Effector CD8-positive, alpha-beta T cell (primary cell): ENCODE results near the gene KCND1.
"Not testable (repeated sequence)": the region's sequence is repeated elsewhere in the genome, so short reads cannot be mapped to it uniquely, and the experiment has no call there.

Experiments used
- DNase-seq: peaks from one replicate; lab custom pipeline; 2025; lab: John Stamatoyannopoulos, UW
- total RNA-seq, 4 experiments: gene quantifications; one replicate each; lab custom pipeline; 2026; lab: John Stamatoyannopoulos, UW

The KCND1 gene
- total RNA-seq, result 0.91 to 5.0 (median 2.4) reads per million in 4 experiments

DNA sequence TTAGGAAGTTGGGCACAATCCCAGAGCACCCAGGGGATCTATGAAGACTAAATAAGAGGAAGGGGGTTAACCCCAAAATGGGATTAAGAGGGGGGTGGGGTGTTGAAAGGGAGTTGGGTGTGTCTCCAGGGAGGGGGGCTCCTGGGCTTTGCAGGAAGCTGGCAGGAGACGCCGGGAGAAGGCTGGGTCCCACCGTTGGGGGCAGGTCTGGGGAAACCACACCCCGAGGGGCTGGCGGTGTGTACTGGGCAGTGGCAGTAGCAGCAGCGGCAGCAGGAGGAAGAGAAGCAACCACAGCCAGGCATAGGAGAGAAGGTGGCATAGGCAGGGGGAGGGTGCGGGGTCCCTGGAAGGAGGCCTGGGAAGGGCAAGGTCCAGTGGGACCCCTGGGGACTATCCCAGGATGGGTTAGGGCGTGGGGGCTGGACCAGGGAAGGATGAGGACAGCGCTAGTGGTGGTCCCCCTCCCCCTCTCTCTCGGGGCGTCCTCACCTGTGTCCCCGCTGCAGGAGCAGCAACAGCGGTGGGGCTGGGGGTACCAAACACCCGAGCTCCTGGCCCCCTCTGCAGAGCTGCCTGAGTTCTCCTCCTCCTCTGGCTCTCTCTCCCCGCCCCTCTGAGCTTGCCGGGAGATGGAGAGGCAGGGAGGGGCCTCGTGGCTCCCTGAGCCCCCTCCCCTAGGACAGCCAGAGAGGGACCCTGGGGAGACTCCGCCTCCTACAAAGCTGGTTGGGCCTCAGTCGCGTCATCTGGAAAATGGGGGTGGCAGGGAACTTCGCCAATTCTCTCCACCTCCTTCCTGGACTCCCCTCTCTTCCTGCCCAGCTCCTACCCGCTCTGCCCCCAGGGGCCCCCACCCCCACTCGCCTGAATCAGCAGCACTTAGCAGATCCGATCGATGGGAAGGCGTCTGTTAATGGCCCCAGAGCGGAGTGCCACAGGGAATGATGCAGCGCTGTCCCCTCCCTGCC is at the start of gene KCND1:
TSS of gene KCND1 (minus strand) at position 596 of the 971 bp plus-strand sequence. CDS start 1,573 bp downstream, outside the sequence.
- DNase-seq, result no peak

DNA sequence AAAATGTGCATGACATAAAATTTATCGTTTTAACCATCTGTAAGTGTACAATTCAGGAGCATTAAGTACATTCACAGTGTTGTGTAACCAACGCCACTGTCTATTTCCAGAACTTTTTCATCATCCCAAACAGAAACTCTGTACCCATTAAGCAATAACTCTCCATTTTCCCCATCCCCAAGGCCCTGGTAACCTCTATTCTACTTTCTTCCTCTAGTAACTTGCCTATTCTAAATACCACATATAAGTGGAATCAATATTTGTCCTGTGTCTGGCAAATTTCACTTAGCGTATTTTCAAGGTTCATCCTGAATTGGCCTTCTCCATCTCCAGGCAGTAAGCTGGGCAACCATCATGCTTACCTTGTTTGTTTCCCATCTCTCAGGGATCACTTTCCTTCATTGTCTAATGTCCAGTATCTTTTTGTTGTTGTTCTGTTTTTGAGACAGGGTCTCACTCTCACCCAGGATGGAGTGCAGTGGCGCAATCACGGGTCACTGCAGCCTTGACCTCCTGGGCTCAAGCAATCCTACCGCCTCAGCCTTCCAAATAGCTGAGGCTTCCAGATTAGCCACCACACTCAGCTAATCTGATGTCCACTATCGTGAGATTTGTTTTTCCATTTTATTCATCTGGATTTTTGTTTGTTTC is 48.1 kb upstream of the KCND1 start:
- no peak for DNase-seq

DNA sequence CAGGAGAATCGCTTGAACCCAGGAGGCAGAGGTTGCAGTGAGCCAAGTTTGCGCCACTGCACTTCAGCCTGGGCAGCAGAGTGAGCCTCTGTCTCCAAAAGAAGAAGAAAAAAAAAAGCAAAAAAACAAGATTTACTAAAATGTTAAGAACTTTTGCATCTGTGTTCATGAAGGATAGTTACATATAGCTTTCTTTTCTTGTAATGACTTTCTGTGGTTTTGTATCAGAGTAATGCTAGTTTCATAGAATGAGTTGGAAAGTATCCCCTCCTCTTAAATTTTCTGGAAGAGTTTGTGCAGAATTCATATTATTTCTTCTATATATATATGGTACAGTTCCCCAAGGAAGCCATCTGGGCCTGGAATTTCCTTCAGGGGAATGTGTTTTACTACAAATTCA is 47.4 kb upstream of the KCND1 start:
- no peak for DNase-seq

DNA sequence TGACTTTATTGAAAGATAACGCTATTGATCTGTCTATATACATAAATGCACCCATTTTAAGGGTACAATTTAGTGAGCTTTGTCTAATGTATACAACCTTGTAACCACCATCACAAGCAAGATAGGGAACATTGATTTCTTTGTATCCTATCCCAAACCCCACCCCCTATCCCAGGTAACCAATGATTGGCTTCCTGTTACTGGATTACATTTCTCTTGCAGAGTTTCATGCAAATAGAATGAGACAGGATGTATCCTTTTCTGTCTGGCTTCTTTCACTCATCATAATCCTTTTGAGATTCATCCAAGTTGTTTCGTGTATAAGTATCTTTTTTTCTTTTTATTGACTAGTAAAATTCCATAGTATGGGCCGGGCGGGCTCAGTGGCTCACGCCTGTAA is 32.1 kb upstream of the KCND1 start:
- no peak for DNase-seq

DNA sequence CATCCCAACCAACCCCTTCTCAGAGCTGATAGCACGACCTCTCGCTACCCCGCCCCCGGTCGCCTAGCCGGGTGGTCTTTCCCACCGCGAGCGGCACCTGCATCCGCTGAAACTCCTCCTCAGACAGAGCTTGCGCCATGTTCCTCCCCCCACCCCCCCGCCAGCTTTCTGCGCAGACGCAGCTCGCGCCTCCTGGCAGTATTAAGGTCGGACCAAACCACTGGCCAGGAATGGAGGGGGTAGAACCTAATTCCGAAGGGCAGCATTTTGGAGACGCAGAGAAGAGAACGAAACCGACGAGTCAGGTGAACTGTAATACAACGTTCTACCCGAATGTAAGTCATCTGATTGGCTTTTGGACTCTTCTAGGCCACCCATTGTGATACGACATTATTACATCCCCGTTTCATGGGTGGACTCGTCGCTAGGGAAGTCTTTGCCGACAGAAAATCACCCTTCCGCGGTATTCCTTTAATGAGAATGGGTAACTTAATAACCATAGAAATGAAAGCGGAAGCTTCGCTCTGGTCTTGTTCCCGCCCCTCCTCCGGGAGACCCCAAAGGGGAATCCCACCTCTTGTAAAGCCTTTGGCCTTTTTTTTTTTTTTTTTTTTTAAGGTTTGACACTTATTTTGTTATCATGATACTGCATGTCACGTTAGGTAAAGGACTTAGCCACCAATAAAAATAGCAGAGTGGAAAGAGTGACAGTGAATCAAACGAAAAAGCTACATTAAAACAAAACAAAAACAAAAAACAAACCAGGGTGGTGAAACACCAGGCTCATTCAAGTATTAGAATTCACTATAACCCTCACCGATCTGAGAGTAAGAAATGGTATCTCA is 30.7 kb upstream of the KCND1 start, which contains the start of gene GRIPAP1:
TSS of gene GRIPAP1 (minus strand) at position 174 of the 845 bp plus-strand sequence. CDS start at position 139, 35 bp downstream.
- peak; percentile 74 for DNase-seq

DNA sequence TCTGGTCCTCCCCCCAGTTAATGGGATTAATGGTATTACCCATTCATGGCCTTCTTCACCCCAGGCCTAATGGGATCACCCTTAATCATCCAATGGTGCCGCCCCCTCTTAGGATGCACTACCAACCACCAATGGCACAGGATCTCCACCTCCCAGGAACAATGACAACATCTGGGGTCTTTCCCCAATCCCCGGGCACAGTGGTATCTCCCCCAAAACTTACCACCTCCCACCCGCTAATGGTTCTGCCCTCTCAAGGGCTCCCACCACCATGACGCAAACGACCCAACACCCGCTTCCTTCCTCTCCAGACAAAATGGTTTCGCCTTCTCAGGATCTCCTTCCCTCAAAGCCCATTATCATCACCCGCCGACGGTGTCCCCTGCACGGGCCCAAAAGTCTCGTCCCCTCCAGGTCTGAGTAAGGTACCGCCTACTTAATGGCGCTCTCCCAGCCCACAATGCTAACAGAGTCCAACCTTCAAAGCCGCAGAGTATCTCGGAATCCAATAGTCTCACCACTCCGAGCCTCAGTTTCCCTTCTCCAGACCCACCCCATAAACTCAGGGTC is 30.0 kb upstream of the KCND1 start:
- DNase-seq, result peak; percentile 46

DNA sequence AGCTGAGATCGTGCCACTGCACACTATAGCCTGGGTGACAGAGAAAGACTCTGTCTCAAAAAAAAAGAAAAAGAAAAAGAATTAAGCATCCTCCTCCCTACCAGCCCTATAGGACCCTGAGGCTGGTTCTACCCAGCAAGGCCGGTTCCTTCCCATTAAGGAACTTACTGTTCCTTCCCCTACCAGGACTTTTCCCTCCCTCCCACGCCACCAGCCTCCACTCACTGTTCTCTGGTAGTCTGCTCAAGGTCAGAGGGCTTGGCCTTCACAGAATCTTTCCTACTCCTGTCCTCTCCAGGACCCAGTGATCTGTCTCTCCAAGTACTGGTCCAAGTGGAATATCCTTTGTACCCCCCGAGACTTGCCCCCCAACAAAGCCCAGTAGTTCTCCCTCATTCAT is 29.0 kb upstream of the KCND1 start:
- no peak for DNase-seq

DNA sequence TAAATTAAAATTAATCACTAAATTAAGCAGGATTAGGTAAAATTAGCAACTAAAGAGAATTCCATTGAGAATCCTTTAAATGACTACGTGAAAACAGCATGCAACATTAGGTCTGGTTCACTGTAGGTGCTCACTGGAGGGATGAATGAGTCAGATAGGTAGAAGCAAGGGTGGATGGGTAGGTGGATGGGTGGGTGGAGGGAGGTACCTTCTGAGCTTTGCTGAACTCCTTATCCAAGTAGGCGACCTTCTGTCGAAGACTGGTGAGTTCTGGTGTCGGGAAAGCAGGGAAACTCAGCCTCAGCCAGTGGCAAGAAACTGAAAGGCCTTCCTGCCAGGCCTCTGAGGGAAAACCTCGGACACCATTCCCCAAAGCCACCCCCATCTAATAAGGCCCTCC is 27.4 kb upstream of the KCND1 start:
- DNase-seq, result no peak

DNA sequence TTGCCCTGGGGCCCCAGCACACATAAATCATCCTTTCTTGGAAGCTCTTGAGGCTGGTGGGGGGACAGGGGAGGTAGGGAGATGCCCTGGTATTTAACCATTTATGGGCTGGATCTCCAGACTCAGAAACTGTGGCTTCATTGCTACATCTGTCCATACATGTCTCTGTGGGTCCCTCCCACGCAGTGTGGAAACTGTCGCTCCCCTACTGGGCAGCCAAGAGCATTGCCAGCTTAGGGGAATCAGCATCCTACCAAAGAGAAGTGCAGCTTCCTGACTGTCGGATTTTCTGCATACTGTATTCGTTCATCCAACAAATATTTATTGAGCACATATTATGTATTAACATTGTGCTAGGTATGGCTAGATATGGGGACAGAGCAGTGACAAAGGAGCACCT is 26.7 kb upstream of the KCND1 start:
- no peak for DNase-seq

DNA sequence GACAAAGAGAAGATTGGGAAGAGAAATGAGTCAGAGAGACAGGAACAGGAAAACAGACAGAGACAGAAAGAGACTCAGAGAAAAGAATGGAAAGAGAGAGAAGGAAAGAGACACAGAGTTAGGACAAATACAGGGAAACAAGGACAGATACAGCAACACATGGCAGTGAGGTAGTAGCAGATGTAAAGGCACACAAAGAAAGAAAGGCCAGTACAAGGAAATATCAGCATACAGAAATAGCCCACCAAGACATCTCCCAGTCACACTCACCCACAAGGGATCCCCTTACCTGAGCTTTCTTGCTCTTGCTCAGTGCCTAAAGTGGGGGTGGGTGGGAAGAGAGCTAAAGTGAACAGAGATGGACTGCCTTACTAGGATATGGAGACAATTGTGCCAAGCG is 26.2 kb upstream of the KCND1 start:
- no peak for DNase-seq

DNA sequence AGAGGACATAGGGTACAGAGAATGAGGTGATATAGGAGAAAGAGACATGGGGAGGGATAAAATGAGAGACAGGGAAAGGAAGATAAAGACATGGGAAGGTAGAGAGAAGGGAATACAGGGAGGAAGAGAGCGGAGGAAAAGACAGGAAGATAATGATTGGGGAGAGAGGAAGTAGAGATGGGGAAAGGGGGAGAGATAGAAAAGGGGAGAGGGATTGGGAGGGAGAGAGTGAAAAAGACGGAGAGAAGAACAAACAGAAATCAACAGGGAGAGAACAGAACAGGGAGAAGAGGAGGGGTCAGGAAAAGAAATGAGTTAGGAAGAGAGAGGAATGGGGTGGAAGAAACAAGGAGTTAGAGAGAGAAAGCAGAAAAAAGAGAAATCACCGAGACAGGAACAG is 25.8 kb upstream of the KCND1 start:
- DNase-seq, result no peak

DNA sequence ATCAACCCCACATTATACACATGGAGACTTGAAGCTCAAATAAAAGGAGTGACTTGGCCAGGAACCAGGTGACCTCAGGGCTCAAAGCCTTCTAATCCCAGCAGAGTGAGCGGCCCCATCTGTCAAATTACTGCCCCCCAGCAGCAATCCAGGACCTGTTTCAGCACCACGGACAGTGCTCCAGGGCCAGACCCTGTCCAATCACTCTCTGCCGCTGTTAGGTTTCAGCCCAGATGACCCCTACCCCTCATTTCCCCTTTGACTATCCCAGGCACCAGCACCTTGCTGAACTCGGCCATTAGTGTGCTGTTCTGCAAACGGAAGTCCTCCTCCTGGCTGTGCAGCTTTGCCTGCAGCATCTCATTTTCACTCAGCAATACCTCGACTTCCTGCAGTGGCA is 25.3 kb upstream of the KCND1 start:
- no peak for DNase-seq

DNA sequence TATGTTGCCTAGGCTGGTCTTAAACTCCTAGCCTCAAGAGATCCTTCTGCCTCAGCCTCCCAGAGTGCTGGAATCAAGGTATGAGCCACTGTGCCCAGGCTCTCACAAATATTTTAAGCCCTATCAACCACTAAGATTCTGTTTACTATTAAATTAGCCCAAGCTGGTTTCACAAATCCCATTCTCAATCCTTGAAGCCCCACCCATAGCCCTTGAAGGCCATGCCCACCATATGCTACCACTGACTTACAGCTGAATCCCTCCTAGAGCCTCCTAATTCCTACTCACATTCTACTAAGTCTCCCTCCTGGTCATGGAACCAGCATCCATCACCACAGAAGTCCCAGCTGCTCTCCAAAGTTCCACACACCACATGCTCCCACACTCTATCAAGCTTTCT is 20.7 kb upstream of the KCND1 start:
- DNase-seq, result no peak

DNA sequence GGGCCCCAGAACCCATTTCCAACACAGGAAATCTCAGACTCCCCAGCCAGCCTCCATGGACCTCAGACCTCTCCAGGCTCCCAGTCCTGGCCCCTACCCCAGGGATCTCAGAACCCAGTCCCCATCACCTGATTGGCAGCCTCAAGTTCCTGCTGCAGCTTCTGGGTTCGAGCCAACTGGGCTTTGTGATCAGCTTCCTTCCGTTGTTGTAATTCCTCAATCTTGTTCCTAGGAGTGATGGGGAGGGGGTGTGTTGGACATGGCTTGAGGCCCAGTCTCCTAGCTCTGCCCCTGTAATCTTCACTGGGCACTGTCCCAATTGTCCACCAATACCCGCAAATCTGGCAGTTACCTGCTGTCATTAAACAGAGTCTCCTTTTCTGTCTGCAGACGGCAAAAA is 17.8 kb upstream of the KCND1 start:
- DNase-seq, result no peak

DNA sequence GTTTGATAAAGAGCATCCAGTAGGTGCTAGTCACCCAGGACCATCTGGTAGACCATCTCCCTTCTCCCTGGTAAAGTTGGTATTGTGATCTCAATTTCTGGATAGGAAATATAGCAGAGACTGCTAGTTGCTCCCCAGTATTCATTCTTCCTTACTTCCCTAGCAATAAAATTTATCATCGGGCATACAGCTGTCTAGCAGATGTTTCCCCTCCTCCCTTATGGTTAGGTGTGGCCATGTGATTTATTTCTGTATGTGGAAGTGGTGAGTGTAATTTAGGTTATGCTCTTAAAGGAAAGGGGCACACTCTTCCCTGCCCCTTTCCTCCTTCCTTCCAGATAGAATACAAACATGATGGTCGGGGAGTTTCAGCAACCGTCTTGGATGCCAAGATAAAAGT is 12.3 kb upstream of the KCND1 start:
- no peak for DNase-seq

DNA sequence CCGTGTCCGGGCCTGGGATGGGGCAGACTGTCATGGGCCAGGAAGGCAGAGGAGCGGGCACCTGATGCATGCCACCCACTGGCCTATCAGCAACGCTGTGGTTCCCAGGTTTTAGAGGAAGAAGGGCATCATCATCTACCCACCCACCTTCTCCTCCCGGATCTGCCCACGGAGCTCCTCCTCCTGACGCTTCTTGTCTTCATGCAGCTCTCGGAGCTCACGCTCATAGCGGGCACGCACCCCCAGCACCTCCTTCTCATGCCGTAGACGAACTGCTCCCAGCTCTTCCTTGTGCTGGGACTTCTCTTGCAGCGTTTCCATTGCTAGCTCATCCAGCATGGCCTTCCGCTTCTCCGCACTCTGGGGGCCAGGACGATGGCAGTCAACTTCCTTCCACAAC is 11.4 kb upstream of the KCND1 start:
- DNase-seq, result no peak

DNA sequence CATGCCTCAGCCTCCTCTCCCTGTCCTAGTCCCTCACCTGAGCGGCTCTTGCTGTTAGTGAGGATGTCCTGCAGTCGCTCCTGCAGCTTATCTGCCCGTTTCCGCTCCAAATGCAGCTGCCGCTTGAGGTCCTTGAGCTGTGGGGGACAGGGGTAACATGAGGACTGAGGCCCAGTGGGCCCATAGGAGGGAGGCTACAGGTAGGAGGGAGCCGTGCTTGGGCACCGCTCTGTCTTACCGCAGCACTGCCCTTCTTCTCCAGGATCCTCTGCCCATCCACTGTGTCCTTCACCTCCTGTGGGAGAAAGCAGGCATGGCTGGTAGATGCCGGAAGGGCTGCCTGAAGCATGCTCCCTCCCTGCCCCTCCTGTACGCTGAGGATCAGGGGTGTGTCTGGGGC is 9.5 kb upstream of the KCND1 start:
- DNase-seq, result no peak

DNA sequence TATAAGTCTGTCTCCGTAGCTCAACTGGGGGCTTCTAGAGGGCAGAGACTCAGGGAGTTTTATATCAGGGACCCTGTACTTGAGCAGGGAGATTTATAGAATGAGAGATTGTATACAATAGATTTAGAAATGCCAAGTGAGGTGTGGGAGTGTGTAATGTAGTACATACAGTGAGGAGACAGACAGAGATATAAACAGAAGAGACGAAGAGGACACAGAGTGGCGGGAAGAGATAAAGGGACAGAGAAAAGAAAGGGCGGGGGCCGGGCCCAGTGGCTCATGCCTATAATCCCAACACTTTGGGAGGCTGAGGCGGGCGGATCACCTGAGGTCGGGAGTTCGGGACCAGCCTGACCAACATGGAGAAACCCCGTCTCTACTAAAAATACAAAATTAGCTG is 8.7 kb upstream of the KCND1 start:
- DNase-seq, result not testable (repeated sequence)

DNA sequence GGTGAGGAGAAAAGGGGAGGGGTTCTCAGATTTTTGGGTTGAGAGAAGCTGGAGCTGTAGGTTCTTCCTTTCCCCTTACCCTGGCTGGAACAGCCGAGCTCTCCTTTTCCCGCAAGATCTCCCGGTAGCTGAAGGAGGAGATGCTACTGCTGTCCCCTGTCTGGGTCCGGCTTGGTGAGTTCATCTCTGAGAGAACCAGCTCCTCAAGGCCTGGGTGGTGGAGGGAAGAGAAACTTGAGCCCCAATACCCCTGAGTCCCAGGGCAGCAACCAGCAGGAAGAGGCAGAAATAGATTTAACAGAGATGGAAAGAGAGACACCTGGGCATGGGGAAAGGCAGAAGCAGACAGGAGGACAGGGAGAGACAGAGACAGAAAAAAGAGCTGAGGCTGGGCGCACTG is 6.6 kb upstream of the KCND1 start:
- no peak for DNase-seq

DNA sequence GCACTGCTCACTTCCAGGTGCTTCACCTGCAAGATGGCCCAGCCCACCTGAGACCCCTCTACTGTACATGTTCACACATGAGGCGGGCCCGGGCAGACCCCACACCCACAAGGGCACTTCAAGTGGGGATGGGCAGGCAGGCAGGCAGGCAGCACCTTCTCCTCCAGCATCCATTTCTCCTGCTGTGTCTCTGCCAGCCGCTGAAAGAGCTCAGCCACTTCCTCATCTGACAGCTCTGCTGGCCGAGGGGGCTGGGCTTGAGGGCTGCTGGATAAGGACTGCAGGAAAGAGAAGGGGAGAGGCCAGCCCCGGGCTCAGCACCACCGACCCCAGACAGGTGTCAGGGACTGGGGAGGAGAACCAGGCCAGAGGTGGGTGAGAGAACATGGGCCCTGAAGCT is 4.4 kb upstream of the KCND1 start:
- DNase-seq, result no peak

DNA sequence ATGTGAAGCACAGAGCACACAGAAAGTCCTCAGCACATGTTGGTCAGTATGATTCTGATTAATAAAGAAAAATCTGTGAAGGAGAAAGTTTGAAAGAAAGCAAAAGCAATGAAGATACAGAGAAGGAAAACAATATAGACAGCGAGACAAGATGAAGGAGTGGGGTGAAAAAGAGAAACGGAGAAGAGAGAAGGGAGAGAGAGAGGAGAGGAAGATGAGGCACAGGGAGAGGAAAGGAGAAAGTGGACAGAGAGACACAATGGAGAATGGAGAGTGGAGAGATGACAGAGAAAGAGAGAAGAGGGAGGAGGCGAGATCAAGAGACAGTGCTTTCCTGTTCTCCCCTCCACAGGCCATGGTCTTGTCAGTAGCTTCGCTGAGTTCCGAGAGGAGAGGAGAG is 3.9 kb upstream of the KCND1 start:
- no peak for DNase-seq

DNA sequence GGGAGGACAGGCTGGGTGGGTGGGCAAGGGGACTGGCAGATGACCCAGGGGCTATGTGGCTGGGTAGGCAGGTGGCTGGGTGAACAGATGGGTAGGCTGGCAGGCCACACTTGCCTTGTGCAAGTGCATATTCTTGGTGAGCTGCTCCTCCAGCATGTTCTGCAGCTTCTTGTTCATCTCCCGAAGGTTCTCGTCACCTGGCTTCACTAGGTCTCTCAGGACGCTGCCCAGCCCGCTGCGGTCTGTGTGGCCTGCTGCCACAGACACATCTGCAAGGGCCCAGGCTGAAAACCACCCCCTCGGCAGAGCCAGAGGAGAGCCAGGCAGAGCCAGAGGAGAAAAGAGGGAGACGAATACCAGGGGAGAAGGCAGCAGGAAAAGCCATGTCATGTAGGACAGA is 3.4 kb upstream of the KCND1 start:
- DNase-seq, result no peak
